Glomerular visceral epithelial cell (primary cell): ENCODE data around the gene RAB21.
"Not testable (repeated sequence)": the region's sequence is repeated elsewhere in the genome, so short reads cannot be mapped to it uniquely, and the experiment has no call there.

Experiments used
- DNase-seq: peaks from one replicate; pipeline ENCODE4 v3.0.0-alpha.2; 2016; ENCODE audit errors: extremely low spot score

The RAB21 gene

DNA sequence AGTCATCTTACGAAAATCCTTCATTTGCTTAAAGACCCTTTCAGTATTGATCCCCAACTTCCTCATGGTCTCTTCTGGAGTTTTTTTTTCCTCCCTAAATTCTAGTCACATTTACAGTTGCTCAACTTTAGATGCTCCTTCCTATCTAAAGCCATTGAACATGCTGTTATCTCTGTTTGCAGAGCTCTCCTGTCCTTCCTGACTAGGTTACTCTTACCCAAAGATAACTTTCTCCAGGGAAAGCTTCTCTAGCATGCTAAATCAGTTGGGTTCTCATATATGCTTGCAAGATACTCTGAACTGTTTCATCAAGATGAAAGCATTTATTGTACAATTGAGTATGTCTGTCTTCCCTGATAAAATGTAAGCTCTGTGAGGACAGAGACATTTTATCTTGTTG, 1.8 kb upstream of the RAB21 start:
- DNase-seq = no peak

DNA sequence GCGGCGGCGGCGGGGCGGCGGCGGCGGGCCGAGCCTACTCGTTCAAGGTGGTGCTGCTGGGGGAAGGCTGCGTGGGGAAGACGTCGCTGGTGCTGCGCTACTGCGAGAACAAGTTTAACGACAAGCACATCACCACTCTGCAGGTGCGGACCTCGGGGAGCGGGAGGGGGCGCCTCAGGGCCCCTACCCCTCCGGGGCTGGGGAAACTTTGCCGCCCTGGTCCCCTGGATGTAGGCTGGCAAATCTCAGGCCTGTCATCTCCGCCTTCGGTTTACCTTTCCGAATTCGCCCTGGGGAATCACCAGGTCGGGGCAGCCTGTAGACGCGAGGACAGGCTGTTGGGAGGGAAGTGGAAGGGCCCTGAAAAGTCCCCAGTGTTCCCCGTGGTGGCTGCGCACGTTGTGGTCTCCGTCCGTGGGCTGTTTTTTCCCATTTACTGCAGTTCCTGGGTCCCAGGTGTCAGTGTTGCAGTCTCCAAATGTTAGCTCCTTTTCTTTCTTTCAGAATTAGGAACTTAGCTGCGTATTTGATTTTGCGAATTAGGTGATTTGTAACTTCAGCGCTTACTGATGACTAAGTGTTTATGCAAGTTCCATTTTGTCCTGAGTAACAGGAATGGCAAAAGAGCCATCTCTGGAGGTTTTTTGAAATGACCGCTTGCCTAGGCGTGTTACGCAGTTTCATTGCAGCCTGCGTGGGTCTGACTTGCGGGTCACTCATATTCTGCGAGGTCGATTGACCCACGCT, 656 bp downstream of the RAB21 start:
- DNase-seq = peak; percentile 31

DNA sequence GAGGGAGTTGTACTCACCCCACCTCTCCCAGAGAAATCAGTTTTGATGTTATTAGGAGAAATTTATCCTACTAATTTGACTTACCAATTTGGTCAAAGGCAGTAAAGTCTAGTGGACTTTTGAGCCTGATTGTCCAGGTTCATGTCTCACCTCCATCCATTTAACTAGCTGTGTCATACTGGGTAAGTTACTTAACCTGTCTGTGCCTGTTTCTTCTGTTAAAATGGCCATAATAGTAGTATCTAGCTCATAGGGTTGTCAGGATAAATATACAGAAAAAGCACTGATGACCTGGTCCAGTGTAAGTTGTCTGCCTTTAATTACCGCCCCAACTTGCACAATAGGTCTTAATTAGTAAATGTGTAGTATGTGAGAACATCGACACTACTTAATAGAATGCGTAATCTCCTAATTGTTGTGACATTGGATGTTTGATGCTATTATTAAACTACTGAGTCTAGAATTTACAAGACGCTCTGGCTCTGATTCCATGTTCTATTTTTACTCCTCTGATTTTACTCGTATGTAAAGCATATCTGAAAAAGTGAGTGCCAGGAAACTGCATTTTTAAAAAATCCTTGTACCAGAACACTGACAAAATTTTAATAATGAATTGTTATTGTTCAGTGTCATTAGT, 1.5 kb downstream of the RAB21 start:
- DNase-seq = no peak

DNA sequence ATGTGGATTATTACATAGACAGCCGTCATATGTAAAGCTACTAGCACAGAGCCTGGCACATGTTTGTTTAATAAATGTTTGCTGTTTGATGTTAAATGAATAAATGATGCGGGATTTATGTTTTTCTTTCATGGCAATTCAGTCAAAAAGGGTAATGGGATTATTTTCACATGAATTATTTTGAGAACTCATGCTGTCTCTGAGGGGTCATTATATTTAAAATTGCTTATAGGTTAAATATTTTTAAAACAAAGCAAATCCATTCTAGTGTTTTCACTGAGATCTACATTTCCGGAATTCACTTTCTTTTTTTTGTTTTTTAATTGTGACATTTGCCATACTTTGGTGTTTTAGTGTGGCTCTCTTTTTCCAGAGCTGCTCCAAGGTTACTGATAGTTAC, 5.3 kb downstream of the RAB21 start:
- no peak for DNase-seq

DNA sequence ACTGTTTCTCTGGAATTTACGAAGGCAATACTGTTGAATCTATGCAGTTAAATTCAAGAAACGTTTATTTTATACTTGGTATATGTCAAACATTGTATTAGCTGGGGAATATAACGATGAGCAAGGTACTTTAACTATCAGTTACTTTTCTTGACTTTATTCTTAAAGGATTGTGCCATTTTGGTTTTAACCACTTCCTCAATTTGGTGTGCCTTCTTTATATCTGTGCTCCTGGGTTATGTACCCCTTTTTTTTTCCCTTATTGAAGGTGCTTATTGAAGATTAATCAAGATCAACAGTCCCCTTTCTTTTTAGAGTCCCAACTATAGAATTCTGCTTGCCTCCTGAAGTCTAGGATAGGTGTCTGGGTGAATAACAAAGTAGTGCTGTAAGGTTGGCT, 5.8 kb downstream of the RAB21 start:
- DNase-seq = no peak

DNA sequence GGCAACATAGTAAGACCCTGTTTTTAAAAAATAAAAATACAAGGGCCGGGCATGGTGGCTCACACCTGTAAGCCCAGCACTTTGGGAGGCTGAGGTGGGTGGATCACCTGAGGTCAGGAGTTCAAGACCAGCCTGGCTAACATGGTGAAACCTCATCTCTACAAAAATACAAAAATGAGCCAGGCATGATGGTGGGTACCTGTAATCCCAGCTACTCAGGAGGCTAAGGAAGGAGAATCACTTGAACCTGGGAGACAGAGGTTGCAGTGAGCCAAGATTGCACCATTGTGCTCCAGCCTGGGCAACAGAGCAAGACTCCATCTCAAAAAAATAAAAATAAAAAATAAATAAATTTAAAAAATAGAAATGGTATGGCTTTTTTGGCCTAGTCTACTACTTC, 6.7 kb downstream of the RAB21 start:
- not testable (repeated sequence) for DNase-seq

DNA sequence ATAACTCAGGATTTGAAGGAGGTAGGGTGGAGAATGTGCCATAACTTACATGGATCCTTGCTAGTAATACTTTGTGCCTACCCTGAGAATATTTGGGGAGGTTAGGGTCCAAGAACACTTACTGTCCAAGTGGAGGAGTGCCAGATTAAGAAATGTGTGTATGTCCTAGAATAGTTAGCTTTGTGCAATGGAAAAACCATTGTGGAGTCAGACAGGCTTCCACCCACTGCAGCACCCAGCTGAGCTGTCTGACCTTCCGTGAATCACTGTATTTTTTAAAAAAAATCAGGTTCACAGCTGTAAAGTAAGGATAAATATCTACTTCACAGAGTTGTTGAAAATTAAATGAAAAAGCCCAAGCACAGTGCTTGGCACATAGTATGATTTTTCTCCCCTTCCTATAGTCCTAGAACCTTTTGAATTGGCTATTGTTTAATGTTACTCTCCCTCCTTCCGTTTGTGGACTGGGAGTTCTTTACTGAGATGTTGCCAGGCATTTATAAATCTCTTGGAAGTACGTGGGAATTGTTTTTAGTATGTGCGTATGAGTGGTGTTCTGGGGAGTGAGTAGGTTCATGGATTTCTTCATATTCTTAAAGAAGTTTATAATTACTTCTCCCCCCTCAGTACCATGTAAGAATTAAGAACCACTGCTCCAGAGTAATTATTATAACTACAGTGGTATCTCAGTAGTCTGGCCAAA, 9.2 kb downstream of the RAB21 start:
- DNase-seq = no peak

DNA sequence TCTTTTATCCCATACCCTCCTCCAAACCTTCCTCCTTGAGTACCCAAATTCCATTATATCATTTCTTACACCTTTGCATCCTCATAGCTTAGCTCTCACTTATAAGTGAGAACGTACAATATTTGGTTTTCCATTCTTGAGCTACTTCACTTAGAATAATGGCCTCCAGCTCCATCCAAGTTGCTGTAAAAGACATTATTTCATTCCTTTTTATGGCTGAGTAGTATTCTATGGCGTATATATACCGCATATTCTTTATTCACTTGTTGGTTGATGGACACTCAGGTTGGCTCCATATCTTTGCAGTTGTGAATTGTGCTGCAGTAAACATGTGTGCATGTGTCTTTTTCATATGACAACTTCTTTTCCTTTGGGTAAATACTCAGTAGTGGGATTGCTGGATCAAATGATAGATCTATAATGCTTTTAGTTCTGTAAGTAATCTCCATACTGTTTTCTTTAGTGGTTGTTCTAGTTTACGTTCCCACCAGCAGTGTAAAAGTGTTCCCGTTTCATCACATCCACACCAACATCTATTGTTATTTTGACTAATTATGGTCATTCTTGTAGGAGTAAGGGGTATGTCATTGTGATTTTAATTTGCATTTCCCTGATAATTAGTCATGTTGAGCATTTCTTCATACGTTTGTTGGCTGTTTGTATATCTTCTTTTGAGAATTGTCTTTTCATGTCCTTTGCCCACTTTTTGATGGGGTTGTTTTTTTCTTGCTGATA, 10.1 kb downstream of the RAB21 start:
- no peak for DNase-seq

DNA sequence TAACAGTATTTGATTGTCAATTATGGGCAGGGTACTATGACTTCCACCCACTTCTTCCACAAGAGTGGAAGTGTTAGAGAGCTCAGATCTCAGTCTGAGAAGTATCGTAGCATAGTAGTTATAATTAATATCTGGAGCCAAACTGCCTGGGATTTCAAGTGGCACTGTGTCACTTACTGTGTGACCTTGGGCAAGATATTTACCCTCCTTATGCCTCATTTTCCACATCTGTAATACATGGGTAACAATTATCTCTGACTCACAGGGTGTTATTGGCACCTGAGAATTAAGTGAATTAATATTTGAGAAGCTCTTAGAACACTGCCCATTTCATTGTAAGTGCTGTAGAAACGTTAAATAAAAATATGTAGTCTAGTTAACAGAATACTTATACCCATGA, 11.5 kb downstream of the RAB21 start:
- no peak for DNase-seq

DNA sequence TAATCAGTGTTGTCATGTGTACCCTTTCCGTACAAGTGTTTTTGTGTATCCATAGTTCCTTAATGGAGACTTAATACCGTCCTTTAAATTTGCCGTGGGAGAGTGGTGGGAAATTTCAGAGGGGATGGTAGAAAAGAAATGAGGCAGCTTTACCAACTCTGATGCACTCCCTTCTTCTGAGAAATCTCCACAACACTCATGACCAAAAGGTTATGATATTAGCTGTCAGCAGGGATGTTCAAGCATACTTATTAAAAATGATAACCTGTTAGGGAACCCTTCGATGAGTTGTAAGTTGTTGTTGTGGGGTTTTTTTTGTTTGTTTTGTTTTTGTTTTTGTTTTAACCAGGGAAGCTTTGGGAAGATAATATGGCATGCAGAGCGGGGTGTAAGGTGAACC, 12.5 kb downstream of the RAB21 start:
- no peak for DNase-seq

DNA sequence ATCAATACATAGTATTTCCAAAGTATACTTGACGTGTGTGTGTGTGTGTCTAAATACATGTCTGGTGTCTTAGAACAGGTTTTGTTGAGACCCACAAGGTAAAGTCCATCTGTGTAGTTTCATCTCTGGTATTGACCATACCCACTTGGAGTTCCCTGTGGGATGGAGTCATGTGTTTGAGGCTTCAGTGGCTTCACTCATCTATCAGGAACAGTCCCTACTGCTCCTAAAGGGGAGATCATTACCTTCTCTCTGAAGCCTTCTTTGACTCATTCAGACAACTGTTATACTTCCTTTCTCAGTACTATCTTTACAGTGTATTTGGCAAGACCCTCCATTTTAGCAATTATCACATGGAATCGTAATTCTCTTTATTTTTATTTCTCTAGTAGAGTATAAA, 14.2 kb downstream of the RAB21 start:
- DNase-seq = no peak

DNA sequence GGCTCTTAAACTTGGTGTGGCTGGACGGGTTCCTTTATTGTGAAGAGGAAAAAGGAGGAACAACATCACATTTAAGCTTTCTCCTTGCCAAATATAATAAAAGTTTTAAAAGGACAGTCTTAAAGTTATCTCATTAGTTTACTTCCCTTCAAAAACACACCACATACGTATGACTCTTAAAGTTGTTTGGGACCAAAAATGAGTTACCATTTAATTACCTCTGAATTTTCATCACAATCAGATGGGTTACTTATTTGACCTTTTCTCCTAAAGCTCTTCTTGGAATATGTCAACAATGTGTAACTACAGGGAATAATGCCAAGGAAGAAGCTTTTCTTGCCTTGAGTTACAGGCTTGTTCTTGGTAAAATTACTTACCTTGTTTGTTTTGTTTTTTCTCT, 16.4 kb downstream of the RAB21 start:
- DNase-seq = no peak

DNA sequence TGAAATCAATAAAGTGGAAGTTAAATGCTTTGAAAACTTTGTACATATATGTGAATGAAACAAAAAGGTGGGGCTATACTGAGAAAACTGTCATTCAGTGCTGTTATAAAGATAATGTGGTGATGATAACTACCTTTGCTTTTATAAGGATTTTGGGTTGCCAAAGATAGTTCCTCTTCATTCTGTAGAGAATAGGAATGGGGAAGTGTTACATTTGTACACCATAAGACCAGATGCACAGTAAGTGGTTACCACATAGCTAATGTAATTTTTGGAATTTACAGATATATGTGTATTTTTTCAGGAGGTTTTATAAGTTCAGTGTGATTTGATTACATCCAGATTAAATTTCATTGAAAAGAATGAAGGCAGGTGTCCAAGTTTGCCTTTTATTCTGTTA, 18.1 kb downstream of the RAB21 start:
- no peak for DNase-seq

DNA sequence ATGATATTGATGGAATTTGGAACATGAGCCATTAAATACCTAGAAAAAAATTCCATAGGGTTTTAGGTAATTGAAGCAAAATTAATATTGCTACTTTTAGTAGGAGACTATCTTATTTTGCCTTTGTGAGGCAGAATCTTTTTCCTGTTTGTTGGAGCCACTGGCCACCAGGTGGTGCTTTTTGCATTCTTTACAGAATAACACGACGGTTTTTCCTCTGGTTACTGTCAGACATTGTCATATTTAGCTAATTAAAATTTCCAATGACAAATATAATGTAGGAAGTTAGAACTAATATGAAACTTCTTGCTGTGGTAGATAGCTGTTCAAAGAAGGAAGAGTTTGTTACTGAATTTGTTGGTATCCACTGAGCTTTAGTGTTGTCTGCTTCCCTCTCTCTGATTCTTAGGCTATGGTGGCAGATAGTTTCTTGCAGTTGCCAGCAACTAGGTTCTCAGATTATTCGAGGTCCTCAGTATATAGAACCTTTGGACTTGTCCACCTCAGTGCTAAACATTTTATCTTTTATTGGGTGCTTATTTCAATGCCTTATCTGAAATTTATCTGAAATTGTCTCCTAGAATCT, 25.7 kb downstream of the RAB21 start:
- DNase-seq = peak; percentile 36

DNA sequence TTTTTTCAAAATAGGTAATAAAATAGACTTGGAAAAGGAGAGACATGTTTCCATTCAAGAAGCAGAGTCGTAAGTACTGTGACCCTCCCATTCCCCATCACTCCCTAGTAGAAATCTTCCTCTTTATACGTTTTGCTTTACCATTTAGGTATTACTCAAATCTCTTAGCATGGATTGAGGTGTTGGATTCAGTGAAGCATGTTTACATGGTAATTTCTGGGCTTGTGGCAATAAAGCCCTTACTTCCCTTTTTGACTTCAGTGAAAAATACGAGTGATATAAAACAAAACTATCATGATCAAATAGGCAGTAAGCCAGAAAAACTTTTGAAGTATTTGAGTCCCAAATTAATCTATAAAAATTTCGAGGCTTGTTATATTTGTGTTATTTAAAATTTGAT, 27.4 kb downstream of the RAB21 start:
- no peak for DNase-seq

DNA sequence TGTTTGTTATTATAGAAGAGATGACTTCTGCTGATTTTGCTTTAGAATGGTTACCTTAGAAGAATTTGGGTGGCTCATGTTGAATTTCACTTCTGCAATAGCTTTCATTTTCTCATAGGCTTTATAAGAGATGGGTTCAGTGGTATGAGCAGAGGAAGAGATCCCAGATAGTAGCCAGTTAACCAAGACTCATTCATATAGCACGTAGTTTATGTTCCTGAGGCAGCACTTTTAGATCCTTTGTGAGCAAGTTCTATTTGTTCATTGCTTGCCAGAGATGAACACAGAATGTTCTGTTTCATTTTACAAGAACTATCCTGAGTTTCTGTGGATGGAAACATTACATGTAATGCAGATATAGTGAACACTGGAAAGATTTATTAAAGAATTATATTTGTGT, 32.2 kb downstream of the RAB21 start:
- no peak for DNase-seq

DNA sequence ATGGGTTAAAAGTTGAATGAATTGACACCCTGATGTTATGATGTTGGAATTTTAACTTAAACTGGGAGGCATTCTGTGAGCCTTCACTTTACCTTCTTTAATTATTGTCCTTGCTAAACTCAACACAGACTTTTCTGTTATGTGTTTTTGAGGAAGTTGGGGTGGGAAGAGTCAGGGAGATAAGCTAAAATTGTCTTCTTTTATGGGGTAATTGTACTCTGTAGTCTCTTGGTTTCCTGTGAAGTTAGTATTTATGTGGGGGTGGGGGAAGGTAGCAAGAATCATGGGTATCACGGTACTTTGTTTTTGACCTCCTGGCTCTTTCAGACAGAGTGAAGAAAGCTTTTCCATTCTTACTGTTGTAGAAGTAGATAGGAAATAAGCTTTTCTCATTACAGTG, 32.9 kb downstream of the RAB21 start:
- DNase-seq = no peak

DNA sequence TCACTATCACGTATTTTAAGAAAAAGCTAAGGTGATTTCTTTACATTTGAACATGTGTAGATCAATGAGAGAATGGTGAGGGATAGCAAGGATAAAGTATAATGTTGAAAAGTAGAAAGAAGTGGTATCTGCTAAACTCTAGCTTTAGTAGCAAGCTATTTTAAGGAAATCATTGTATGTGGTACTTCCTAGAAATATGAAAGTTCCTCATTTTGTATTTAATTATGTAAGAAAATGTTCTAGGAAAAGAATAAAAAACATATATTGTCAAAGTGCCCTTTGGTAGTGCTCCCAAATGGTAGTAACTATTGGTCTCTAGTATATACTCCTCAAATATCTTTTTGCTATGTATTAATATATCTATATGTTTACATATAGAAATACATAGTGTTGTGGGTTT, 35.7 kb downstream of the RAB21 start:
- no peak for DNase-seq

DNA sequence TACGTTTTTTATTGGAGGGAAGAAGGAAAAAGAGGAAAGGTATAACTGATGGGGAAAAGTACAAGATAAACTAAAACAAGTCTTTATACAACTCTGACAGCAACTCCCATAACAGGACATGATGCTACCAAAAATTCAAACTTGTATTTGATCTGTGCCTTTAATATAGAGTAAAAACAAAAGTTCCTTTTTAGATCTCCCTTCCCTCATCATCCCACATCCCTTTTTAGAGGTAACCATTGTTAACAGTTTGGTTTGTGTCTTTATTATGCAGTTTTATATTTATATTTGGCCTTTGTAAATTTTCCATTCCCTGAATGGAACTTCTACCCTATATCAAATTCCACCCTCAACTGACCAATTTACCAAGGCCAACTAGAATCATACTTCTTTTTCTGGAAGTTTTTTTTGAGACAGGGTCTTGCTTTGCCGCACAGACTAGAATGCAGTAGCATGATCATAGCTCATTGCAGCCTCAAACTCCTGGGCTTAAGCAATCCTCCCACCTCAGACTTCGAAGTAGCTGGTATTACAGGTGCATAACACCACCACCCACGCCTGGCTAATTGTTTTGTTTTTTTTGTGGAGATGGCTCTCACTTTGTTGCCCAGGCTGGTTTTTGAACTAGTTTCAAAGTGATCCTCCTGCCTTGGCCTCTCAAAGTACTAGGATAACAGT, 36.9 kb downstream of the RAB21 start:
- DNase-seq = no peak

DNA sequence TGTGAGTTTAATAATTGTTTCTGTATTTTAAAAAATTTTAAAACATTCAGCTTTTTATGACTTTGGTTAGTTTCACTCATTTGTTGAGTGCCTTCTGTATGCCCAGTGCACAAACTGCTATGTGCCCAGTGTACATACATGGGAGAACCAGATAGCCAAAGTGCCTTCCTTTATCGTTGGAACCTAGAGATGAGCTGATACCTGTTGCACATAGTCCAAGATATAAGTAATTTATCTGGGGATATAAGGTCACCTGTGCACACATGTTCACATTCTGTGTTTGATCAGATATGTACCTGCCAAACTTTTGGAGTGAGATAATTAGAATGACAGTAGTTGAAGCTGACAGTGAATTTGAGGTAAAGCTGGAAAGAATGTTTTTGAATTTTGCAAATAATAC, 37.9 kb downstream of the RAB21 start:
- no peak for DNase-seq

DNA sequence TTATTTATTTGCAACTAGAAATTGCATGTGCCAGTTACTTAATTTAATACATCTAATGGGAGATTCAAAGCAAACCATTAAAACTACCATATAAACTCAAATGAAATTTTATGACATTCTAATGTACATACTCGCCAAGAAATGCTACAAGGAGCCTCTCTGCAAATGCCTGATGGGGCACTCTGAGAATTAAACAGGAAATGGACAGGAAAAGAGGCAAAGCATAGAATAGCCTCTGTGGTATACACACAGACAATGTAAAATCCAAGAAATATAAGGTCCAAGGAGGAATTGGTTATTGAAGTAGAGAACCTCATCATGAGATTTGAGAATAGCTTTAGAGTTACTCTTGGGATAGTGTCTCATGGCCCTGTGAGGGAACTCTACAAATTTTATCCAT, 41.2 kb downstream of the RAB21 start:
- DNase-seq = no peak

DNA sequence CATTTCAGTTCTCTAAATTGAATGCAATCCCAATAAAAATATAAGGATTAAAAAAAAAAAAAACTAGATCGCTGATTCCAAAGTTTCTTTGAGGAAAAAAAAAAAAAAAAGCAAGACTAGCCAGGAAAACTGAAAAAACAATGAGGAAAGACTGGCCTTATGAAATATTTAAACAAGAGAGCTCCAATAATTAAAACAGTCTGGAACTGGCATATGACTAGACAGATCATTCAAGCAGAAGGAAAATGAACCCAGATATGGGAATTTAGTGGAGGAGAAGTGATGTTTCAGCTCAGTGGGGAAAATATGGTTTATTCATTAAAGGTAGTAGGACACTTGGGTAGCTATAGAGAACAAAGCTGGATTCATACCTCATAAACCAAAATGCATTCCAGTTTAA, 42.9 kb downstream of the RAB21 start:
- DNase-seq = no peak
